Measurements from ENCODE around the gene PTDSS2.

GRCh38 chr11:446891-447290 is 3.2 kb upstream of the PTDSS2 start:
- TF ChIP-seq JUN (IDR thresholded peaks at IDR 0.05) (no peak), SMC3 (IDR thresholded peaks at IDR 0.05) (no peak), CTCF (IDR thresholded peaks at IDR 0.05) (no peak), CBX2 (IDR thresholded peaks at IDR 0.05; ENCODE audit: borderline replicate concordance, low read depth) (no peak), PBX3 (IDR thresholded peaks at IDR 0.05) (no peak), BCL3 (IDR thresholded peaks at IDR 0.05) (no peak), MAZ (IDR thresholded peaks at IDR 0.05; ENCODE audit: borderline replicate concordance, low read depth, low read length) (no peak), RAD21 (conservative IDR thresholded peaks at IDR 0.05 in 1 of 2, IDR thresholded peaks at IDR 0.05 in 1 of 2) (no peak), POLR2A (IDR thresholded peaks at IDR 0.05; ENCODE audit: low read length) (no peak), RCOR1 (IDR thresholded peaks at IDR 0.05; ENCODE audit: low read depth, low read length) (no peak)
